ENCODE data around the gene RILP.

DNA sequence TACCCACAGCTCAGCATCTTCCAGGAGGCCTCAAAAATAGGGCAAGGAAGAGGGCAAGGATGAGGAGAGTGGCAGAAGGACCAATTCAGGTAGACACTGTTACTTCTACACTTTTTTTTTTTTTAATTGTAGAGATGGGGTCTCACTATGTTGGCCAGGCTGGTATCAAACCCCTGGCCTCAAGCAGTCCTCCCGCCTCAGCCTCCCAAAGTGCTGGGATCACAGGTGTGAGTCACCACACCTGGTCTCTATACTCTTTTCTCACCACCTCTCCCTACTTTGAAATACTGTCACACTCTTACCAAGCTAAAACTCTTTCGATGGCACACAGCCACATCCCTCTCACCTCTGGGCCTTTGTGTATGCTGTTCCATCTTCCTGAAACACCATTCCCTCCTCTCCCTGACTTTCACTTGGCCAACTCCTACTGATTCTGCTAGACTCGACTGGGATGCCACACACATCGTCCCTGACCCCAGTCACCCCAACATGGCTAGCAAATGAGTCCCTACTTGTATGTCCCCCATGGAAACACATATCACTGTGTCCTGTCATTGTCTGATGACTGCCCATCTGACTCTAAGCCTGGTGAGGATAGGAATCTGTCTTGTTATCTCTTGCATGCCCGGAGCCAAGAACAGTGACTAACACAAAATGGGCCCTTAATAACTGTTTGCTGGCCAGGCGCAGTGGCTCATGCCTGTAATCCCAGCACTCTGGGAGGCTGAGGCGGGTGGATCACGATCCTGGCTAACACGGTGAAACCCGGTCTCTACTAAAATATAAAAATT lies 13.8 kb downstream of the RILP start:
- TF ChIP-seq, protein P1, sequence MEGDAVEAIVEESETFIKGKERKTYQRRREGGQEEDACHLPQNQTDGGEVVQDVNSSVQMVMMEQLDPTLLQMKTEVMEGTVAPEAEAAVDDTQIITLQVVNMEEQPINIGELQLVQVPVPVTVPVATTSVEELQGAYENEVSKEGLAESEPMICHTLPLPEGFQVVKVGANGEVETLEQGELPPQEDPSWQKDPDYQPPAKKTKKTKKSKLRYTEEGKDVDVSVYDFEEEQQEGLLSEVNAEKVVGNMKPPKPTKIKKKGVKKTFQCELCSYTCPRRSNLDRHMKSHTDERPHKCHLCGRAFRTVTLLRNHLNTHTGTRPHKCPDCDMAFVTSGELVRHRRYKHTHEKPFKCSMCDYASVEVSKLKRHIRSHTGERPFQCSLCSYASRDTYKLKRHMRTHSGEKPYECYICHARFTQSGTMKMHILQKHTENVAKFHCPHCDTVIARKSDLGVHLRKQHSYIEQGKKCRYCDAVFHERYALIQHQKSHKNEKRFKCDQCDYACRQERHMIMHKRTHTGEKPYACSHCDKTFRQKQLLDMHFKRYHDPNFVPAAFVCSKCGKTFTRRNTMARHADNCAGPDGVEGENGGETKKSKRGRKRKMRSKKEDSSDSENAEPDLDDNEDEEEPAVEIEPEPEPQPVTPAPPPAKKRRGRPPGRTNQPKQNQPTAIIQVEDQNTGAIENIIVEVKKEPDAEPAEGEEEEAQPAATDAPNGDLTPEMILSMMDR (IDR thresholded peaks at IDR 0.05; ENCODE audit: low read depth, low read length) = no peak
- no peak for TF ChIP-seq EZH2phosphoT487 (IDR thresholded peaks at IDR 0.05; ENCODE audit: low read depth)
